GM12874 (cell line): ENCODE results near the gene CCDC57.

Experiments used
- TF ChIP-seq, protein P1 (sequence below): IDR thresholded peaks from 2 replicates; pipeline ENCODE4 v1.5.1; 2011; ENCODE audit warnings: low read depth, mild to moderate bottlenecking, control low read depth, low read length, moderate library complexity; ENCODE audit not compliant: insufficient read depth

CCDC57 gene

GRCh38 chr17:82228842-82229697, 16.4 kb upstream of the CCDC57 start, which contains the start of gene SLC16A3:
Gene SLC16A3 (plus strand): TSS chr17:82229042. CDS start chr17:82236009, 6,967 bp downstream.
- TF ChIP-seq, protein P1, sequence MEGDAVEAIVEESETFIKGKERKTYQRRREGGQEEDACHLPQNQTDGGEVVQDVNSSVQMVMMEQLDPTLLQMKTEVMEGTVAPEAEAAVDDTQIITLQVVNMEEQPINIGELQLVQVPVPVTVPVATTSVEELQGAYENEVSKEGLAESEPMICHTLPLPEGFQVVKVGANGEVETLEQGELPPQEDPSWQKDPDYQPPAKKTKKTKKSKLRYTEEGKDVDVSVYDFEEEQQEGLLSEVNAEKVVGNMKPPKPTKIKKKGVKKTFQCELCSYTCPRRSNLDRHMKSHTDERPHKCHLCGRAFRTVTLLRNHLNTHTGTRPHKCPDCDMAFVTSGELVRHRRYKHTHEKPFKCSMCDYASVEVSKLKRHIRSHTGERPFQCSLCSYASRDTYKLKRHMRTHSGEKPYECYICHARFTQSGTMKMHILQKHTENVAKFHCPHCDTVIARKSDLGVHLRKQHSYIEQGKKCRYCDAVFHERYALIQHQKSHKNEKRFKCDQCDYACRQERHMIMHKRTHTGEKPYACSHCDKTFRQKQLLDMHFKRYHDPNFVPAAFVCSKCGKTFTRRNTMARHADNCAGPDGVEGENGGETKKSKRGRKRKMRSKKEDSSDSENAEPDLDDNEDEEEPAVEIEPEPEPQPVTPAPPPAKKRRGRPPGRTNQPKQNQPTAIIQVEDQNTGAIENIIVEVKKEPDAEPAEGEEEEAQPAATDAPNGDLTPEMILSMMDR: no peak

- TF ChIP-seq, protein P1: no peak
These were observed 15.7 kb upstream of the CCDC57 start for GRCh38 chr17:82228278-82228841.

DNA sequence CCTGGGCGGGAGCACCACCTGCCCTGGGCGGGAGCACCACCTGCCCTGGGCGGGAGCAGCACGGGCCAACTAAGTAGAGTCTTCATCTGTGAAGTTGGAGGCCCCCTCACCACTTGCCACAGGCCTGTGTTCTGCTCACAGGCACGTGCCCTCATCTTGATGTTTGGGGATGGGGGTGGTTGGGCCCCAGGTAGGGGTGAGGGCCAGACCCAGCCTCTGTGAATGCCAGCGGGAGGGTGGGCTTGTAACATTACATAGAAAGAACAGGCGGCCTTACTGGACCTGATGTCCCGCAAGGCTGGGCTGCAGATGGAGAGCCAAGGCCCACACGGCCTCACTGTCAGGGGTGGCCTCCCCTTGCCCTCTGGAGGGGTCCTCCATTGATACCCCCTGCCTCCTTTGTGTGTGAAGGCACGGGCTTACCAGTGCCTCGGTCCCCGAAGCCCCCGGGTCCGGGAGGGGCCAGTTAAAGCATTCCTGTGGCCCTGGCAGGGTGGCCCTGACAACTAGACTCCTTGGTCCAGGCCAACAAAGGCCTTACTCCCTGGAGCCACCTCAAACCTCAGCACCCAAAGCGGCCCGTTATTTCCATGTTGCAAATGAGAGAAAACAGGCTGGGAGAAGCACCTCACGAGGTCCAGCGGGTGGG, 15.1 kb upstream of the CCDC57 start:
- TF ChIP-seq, protein P1: no peak

DNA sequence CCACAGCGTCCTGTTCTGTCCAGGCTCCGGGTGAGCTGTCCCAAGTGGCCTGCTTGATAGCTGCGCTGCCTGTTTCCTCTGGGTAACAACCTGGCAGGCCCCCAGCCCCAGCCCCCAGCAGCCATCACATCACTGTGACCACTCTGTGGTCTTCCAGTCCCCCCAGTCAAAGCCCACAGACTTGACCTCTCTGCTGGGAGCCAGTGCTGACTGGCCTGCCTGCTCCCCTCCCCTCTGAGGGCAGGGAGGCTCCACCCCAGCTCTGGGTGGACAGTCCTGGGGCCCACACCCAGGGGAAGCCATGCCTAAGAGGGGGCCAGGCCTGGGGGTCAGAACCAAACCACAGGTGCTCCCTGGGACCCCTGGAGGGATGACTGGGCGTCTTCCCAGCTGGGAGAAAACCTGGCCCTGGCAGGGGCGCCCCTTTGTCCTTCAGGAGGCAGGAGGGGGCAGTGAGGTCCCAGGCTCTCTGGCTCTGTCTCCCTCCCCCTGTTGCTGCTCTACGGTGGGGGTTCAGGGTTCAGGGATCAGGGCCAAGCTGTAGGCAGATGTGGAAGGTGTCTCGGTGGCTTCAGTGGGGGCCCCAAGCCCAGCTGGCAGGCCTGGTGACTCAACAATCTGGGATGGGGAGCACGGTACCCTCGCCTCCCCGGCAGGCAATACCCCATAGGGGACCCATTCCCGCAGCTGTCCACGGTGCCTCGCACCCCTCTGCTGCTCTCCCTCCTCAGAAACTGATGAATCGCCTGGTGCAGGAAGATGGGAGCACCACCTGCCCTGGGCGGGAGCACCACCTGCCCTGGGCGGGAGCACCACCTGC, 14.4 kb upstream of the CCDC57 start:
- TF ChIP-seq, protein P1: no peak

GRCh38 chr17:82226146-82226808, 13.6 kb upstream of the CCDC57 start:
- TF ChIP-seq, protein P1: no peak

DNA sequence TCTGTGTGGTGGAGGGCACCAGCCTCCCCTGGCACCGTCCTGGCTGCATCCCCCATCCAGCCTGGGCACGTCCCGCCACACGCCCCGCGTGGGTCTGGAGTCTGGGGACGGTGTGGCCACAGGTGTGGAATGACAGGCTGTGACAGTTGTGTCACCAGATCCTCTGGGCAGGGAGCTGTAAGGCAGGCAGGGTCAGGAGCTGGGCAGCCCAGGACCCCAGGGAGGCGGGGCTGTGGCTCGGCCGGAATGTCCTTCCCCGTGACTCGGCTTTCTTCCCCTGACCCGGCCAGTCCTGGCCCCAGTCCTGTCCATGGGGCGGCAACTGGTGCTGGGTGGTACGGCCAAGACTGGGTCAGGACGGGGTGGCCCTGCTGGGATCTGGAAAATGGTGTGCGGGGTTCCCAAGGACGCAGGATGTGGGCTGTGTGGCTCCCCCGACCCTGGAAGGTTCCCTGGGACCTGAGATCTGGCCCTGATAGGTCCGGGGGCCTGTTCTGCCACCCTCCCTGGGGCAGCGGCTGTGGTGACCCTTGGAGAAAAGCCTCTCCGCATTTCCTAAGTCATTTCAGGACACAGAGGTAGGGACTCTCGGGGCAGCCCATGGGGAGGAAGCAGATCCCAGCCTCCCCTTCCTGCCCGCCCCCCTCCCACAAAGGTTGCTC, 12.9 kb upstream of the CCDC57 start:
- TF ChIP-seq, protein P1: no peak
